ENCODE data around the gene RNF183.
"Not testable (repeated sequence)": the region's sequence is repeated elsewhere in the genome, so short reads cannot be mapped to it uniquely, and the experiment has no call there.

The RNF183 gene

GRCh38 chr9:113254991-113255390 is 48.2 kb downstream of the RNF183 start:
- DNase-seq (ENCODE audit: low read depth) = no peak
- TF ChIP-seq, protein P1, sequence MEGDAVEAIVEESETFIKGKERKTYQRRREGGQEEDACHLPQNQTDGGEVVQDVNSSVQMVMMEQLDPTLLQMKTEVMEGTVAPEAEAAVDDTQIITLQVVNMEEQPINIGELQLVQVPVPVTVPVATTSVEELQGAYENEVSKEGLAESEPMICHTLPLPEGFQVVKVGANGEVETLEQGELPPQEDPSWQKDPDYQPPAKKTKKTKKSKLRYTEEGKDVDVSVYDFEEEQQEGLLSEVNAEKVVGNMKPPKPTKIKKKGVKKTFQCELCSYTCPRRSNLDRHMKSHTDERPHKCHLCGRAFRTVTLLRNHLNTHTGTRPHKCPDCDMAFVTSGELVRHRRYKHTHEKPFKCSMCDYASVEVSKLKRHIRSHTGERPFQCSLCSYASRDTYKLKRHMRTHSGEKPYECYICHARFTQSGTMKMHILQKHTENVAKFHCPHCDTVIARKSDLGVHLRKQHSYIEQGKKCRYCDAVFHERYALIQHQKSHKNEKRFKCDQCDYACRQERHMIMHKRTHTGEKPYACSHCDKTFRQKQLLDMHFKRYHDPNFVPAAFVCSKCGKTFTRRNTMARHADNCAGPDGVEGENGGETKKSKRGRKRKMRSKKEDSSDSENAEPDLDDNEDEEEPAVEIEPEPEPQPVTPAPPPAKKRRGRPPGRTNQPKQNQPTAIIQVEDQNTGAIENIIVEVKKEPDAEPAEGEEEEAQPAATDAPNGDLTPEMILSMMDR (IDR thresholded peaks at IDR 0.05; ENCODE audit: insufficient read depth, low read depth, low read length, missing control alignments) = no peak
- H3K4me3 ChIP-seq (ENCODE audit: low read depth, low read length) = no peak overlapping the region

GRCh38 chr9:113250807-113251206 is 52.4 kb downstream of the RNF183 start:
- TF ChIP-seq, protein P1 (IDR thresholded peaks at IDR 0.05; ENCODE audit: insufficient read depth, low read depth, low read length, missing control alignments) = no peak
- DNase-seq (ENCODE audit: low read depth) = no peak
- H3K4me3 ChIP-seq (ENCODE audit: low read depth, low read length) = no peak overlapping the region

- DNase-seq (ENCODE audit: low read depth); H3K4me3 ChIP-seq (ENCODE audit: low read depth, low read length): not testable (repeated sequence)
These were observed 53.5 kb downstream of the RNF183 start for GRCh38 chr9:113249661-113250060.

DNA sequence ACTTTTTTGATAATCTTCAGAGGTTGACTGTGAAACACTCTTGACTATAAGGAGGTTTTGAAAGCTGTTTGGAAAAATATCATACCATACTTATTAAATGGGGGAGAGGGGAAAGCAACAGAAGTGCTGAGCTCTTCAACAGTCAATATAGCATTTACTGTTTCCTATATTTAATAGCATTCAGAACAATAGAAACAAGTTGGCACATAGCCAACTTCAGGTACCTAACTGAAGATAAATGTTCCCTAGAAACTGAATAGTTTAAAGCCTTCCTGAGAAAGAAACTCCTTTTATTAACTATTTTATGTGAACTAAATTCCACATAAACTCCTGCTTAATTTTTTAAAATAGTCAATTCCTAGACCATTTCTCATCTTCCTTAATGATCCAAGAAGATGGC is 55.5 kb downstream of the RNF183 start:
- no peak overlapping the region for H3K4me3 ChIP-seq (ENCODE audit: low read depth, low read length)
- TF ChIP-seq, protein P1 (IDR thresholded peaks at IDR 0.05; ENCODE audit: insufficient read depth, low read depth, low read length, missing control alignments) = no peak
- no peak for DNase-seq (ENCODE audit: low read depth)
